Glomerular visceral epithelial cell (primary cell): ENCODE results near the gene UBA7.
"Not testable (repeated sequence)": the region's sequence is repeated elsewhere in the genome, so short reads cannot be mapped to it uniquely, and the experiment has no call there.

Experiments used
- DNase-seq: peaks from one replicate; pipeline ENCODE4 v3.0.0-alpha.2; 2016; ENCODE audit errors: extremely low spot score

UBA7 gene

DNA sequence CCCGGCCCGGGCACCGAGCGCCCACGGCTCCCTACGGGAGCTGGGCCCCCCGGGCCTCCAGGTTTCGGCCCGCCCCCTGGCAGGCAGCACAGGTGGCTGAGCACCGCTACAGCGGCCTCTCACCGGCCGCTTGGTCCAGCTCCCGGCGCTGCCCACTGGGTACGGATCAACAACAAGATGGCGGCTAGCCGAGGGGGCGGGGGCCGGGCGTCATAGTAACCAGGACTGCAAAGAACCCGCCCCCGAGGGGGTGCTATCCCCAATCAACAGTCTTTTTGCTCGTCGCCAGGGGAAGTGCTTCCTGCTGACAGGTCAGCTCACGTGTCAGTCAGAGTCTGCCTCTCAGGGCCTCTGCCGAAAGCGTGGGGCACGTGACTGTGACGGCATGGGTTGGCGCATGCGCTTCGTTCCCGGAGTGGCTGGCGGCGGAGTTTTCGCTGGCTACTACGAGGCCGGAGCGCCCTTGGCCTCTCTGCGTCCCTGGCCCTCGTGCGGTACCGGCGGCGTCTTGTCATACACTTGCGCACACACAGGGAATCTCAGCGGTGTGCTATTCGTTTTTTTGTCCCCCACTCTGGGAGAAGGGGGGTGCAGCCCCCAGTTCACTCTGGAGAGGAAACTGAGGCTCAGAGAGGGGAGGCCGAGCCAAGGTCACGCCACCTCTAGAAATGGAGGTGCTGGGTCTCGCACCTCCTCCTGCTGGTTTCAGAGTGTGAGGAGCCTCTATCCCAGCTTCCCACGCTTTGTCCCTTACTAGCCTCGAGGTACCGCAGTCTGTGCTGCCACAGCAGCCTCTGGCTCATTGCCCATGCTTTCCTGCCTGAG lies 27.2 kb downstream of the UBA7 start, which contains the start of gene IP6K1:
Gene IP6K1 (minus strand): TSS at position 186 of the 825 bp plus-strand sequence. CDS start 38,502 bp downstream, outside the sequence.
- DNase-seq: peak; percentile 100

DNA sequence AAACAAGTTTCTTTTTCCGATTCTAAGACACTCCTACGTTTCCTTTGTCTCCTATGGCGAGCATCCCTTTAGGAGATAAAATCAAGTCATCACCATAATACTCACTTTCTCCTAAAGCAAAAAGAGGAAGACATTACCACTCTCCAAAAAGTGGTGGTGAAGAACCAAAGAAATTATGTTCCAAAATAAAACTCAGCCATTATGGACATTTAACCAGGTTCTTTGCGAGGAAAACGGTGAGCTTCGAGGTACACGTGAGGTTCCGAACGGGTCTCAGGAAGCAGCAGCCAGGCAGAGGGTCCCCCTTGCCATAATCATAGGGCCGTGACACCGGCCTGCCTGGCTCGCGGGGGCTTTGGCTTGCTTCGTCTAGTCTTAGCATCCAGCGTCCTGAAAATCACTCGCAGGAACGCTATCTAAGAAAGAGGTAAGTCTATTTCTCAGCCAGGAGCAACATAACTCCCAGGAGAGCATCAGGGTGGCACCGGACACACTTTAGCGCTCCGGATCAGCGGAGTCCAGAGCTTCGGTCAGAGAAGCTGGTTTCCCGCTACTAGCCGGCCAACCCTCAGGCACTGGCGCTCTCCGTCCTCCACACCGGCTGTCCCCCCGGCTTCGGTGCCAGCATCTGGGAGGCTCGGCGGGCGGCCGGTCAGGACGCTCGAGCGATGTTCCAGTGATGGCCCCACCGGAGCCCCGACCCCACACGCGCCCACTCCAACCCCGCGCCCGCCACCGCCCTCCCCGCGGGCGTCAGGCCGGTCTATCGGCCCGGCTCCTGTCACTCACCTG lies 28.0 kb downstream of the UBA7 start:
- DNase-seq: peak; percentile 48

DNA sequence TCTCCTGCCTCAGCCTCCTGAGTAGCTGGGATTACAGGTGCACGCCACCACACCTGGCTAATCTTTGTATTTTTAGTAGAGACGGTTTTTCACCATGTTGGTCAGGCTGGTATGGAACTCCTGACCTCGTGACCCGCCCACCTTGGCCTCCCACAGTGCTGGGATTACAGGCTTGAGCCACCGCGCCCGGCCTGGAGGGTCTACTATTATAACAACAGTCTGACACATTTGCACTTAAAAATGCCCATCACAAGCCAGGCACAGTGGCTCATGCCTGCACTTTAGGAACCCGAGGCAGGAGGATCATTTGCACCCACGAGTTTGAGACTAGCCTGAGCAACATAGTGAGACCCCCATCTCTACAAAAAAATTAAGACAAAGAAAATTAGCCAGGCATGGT lies 31.5 kb downstream of the UBA7 start:
- not testable (repeated sequence) for DNase-seq

DNA sequence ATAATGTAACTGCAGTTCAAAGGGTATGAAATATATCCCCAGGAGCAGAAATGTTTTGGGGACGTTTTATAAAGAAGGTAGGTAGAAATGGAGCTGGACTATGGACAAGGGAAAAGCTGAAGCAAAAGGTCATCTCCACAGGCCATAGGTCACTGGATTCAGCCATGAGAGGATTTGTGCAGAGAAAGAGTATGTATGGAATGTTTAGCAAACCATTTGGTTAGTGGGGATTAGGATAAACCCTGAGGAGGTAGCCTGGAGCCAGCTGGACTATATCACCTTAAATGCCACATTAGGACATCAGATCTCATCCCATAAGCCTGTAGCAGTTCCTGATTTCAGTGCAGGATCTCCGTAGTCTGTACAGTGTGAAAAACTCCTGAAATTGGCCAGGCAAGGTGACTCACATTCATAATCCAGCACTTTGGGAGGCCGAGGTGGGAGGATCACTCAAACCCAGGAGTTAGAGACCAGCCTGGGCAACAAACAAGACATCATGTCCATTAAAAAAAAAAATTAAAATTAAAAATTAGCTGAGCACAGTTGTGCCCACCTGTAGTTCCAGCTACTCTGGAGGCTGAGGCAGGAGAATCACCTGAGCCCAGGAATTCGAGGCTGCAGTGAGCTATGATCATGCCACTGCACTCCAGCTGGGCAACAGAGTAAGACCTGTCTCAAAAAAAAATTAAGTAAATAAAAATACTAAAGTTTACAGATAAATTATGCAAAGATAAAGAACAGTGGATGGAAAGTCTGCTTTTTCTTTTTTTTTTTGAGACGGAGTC lies 32.1 kb downstream of the UBA7 start:
- no peak for DNase-seq

DNA sequence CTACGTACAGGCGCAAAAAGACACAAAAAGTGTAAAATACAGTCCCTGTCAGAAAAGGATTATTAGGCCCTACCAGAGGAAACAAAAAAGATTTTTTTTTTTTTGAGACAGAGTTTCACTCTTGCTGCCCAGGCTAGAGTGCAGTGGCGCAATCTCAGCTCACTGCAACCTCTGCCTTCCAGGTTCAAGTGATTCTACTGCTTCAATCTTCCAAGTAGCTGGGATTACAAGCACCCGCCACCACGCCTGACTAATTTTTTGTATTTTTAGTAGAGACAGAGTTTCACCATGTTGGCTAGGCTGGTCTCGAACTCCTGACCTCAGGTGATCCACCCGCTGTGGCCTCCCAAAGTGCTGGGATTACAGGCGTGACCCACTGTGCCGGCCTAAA lies 32.8 kb downstream of the UBA7 start:
- not testable (repeated sequence) for DNase-seq

DNA sequence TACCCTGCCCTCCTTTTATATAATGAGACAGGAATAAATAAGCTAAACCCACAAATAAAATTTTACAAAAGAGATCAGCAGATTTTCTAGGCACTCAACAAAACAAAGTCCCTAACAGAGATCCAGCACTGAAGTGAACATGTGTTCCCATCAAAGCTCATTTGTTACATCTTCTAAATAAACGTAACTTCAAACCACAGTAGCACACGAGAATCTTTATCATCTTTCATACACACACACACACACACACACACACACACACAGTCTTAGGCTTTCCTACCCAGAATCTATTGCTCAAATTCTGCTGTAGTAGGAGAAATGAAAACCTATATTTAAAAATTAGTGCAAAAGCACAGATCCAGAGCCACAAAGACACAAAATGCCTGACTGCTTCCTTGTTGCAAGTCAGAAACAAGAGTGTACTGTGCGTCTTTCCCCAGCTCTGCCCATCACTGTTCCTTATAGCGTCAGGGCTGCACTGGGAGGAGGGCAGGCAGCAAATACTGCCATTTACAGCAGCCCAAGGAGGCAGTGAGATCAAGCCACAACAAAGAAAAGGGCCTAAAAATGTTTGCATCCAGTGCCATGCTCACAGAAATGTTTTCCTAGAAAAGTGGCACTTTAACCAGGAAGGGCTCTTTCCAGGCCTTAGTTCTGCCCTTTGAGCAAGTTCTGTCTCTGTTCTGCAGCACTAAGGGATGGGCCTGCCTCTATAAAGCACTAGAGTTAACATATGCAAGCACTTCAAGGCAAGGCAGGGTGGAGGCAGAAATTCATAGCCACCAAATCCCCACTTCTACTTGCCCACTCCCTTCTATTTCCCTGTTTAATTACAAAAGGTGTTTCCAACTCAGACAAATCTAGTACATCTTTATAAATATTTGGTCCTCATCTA lies 33.4 kb downstream of the UBA7 start:
- DNase-seq: no peak

DNA sequence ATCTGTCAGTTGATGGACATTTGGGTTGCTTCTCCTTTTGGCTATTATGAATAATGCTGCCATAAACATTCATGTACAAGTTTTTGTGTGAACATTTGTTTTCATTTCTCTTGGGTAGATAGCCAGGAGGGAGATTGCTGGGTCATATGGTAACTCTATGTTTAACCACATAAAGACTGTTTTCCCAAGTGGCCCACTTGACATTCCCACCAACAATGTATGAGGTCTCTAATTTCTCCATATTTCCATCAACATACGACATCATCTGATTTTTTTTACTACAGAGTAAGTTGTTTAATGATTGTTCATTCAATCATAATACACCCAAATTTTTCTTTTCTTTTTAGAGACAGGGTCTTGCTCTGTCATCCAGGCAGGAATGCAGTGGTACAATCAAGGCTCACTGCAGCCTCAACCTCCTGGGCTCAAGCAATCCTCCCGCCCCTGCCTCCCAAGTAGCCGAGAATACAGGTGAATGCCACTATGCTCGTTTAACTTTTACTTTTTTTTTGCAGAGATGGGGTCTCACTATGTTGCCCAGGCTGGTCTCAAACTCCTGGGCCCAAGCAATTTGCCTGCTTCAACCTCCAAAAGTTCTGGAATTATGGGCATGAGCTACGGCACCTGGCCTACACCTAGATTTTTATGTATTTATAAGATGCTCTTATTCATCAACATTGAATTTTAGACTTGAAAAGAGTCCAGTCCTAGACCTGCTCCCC lies 34.2 kb downstream of the UBA7 start:
- no peak for DNase-seq

DNA sequence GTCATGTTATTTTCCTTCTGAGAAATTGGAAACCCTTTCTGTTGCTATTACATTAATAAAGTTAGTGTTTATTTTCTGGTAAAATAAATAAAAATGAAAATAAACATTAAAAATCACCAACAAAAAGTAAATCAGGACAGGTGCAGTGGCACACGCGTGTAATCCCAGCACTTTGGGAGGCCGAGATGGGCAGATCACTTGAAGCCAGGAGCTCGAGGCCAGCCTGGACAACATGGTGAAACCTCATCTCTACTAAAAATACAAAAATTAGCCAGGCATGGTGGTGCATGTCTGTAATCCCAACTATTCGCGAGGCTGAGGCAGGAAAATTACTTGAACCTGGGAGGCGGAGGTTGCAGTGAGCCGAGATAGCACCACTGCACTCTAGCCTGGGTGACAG lies 37.7 kb downstream of the UBA7 start:
- DNase-seq: not testable (repeated sequence)

DNA sequence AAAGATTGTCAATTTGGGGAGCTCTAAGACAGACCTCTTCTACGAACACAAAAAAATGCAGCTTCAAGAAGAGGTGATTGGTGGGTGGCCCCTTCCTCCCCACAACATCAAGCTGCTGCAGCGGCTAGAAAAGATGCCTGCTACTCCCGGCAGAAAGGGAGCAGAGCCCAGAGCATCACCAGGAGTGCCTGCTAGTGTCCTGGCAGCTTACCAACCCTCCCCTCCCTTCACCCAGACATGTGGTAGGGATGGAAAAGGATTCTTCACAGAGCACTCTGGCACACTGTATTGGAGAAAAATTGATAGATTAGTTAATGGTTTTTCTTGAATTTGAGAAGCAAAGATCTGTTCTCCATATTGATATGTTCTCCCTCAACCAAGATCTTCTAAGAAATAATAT lies 38.2 kb downstream of the UBA7 start:
- no peak for DNase-seq

DNA sequence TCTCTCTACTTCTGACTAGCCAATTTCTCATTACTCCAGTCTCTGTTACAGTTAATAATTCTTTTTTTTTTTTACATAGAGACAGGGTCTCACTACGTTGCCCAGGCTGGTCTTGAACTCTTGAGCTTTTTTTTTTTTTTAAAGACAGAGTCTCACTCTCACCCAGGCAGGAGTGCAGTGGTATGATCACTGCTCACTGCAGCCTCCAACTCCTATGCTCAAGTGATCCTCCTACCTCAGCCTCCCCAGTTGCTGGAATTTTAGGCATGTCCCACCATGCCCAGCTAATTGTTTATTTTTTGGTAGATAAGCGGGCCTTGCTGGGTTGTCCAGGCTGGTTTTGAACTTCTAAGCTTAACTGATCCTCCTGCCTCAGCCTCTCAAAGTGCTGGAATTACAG lies 41.0 kb downstream of the UBA7 start:
- no peak for DNase-seq

DNA sequence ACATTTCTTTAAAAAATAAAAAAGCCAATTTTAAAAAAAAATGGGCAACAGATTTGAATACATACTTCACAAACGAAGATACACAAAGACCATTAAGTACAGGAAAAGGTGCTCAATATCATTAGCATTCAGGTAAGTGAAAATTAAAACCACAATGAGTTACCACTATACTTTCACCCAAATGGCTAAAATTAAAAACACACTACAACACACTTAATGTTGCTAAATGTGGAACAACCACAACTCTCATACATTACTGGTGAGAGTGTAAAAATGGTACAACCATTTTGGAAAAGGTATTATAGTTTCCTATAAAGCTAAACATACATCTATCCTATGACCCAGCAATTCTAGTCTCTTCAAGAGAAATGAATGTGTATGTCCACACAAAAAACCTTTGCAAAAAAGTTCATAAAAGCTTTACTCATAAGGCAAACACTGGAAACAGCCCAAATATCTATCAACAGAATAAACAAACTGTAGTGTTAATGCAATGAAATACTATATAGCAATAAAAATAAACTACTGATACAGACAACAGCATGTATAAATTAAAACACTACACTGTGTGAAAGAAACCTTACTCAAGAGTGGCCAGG lies 42.3 kb downstream of the UBA7 start:
- no peak for DNase-seq

DNA sequence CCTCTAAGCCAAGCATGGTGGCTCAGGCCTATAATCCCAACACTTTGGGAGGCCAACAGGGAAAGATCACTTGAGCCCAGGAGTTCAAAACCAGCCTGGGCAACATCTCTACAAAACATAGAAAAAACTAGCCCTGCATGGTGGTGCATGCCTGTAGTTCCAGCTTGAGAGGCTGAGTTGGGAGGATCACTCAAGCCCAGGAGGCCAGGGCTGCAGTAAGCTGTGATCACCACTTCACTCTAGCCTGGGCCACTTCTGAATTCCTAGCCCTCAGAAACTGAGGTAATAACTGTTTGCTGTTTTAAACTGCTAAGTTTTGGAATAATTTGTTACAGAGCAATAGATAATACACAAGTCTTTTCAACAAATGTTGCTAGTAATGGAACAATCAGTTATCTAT lies 43.8 kb downstream of the UBA7 start:
- DNase-seq: no peak

DNA sequence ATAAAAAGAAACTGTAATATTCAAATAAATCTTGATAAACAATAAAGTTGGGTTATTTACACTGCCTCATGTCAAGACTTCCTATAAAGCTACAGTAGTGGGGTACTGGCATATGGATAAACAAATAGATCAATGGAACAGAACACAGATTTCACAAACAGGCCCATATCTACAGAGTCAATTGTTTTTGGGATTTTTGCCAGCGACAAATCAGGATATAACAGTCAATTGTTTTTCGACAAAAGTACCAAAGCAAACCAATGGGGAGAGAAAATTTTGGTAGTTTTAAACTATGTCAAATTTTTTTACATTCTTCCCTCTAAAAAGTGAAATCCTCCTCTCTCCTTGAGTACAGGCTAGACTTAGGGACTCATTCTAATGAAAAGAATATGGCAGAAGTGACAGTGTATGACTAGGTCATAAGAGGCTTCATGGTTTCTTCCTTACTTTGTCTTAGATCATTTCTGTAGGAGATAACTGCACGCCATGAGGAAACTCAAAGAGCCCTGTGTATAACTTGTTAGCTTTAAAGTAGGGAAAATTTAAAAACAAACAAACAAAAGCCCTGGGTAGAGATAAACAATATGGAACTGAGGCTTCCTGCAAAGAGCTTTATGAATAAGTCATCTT lies 44.4 kb downstream of the UBA7 start:
- DNase-seq: no peak

DNA sequence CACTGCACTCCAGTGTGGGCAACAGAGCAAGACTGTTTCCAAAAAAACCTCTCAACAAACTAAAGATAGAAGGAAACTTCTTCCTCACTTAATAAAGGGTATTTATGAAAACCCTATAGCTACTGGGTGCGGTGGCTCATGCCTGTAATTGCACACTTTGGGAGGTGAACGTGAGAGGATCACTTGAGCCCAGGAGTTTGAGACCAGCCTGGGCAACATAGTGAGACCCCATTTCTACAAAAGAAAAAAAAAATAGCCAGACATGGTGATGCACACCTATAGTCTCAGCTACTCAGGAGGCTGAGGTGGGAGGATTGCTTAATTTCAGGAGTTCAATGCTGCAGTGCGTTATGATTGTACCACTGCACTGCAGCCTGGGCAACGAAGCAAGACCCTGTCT lies 49.8 kb downstream of the UBA7 start:
- no peak for DNase-seq

DNA sequence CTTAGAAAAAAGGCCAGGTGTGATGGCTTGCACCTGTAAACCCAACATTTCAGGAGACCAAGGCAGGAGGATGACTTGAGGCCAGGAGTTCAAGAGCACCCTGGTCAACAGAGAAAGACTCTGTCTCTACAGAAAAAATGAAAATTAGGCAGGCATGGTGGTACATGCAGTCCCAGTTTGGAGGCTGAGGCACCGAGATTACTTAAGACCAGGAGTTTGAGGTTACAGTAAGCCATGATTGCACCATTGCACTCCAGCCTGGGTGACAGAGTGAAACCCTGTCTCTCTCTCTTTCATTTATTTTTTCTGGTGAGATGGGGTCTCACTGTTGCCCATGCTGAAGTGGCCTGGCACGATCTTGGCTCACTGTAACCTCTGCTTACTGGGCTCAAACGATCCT lies 52.1 kb downstream of the UBA7 start:
- no peak for DNase-seq

DNA sequence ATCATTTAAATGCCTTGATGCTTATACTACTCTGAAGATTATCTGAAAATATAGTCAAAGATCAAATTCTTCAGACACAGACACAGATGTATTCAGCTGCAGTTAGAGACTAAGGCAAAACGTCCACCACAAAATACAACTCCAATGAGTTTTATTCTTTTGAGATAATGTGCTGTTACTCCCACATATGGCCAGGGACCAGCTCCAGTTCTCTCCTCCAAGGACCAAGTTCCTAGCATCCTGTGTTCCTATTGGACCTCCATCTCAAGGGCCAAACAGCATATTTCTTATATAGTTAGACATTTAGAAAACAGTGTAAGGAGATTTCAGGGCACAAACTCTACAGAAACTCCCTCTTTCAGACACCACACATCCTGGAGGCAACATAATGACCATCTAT lies 54.5 kb downstream of the UBA7 start:
- no peak for DNase-seq

DNA sequence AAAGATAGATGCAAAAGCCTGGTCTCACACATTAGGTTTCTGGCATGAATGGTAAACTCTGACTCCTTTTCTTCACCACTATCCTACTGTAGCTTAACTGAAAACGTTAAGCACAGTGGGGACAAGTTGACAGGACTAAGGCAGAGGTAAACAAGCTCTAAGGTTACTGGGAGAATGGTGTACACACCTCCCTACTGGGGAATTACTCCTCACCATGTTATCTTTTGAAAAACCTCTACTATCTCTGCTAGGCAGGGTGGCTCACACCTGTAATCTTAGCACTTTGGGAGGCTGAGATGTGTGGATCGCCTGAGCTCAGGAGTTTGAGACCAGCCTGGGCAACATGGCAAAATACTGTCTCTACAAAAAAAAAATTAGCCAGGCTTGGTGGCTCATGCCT lies 56.6 kb downstream of the UBA7 start:
- no peak for DNase-seq

DNA sequence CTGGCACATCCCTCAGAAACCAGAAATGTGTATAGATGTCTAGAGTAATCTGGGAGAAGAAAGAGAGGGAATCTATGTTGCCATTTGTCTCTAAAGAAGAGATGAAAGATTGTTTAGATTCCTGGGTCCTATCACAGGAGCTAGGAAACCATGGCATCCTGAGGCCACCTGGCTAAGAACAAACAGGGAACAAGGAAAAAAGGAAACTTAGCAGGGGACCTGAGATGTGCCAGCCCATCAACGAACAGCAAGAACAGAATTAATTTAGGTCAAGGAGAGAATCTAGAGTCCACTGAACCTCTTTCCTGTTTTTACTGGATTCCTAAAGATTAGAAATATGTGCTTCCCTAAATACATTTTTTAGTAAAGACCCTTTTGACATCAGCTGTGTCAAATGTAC lies 57.7 kb downstream of the UBA7 start:
- DNase-seq: no peak
